HUES64 (cell line): Measurements from ENCODE around the gene BTD.

Experiments
- H3K27ac ChIP-seq: 2 replicates; pipeline ENCODE4 v1.7.0; 2013; ENCODE audit warnings: low read depth, low read length, inconsistent platforms
- H3K27me3 ChIP-seq: 2 replicates; pipeline ENCODE4 v1.6.1; 2013; ENCODE audit warnings: mild to moderate bottlenecking, low read length; ENCODE audit not compliant: insufficient read depth
- H3K36me3 ChIP-seq: 2 replicates; pipeline ENCODE4 v1.6.1; 2013; ENCODE audit warnings: mild to moderate bottlenecking, low read length; ENCODE audit not compliant: insufficient read depth
- H3K4me1 ChIP-seq: 2 replicates; pipeline ENCODE4 v1.6.1; 2013; ENCODE audit warnings: mild to moderate bottlenecking, low read length, moderate library complexity; ENCODE audit not compliant: insufficient read depth
- H3K4me3 ChIP-seq: 2 replicates; pipeline ENCODE4 v1.5.1; 2013; ENCODE audit warnings: mild to moderate bottlenecking, low read length, moderate library complexity
- H3K9ac ChIP-seq: 2 replicates; pipeline ENCODE4 v1.6.1; 2013; ENCODE audit warnings: mild to moderate bottlenecking, low read depth, low read length
- H3K9me3 ChIP-seq: 2 replicates; pipeline ENCODE4 v1.6.1; 2013; ENCODE audit warnings: low read depth, low read length; ENCODE audit not compliant: insufficient read depth
- WGBS: fragments of 150-250, 120-280 bp; methylation state at CpG from one replicate; pipeline ENCODE4 v1.1.7; 2013; ENCODE audit warnings: missing lambda C conversion rate; 5-methylcytosine and 5-hydroxymethylcytosine counted together

The BTD gene

DNA sequence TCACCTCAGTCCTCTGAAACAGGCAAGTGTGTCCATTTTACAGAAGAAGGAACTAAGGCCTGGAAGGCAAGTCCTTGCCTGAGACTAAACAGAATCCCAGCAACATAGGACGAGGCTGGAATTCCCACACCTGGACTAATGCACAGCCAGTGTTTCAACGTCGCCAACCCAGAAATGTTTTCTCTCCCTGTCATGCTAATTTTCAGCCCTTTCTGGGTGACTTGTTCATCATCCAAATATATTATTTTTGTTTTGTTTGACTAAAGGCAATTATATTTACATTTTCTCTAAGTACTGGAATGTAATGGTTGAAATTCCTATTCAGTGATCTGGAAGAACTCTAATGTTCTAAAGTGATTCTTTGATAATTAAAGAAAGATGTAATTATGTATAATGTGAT is 51.8 kb downstream of the BTD start:
- no peaks in the 10 kb centered on the region for H3K4me1 ChIP-seq
- WGBS: 97% methylated on average over 3 of the region's 3 CpGs
- H3K9ac ChIP-seq: no peak overlapping the region
- H3K36me3 ChIP-seq: no peaks in the 10 kb centered on the region
- H3K9me3 ChIP-seq: peaks cover 22% of the 10 kb centered on the region
- no peak overlapping the region for H3K4me3 ChIP-seq
- no peak overlapping the region for H3K27ac ChIP-seq
- no peaks in the 10 kb centered on the region for H3K27me3 ChIP-seq

GRCh38 chr3:15654127-15654526 is 52.6 kb downstream of the BTD start:
- Histone ChIP-seq H3K36me3 (no peaks in the 10 kb centered on the region), H3K4me1 (no peaks in the 10 kb centered on the region), H3K9ac (no peak overlapping the region), H3K9me3 (peaks cover 22% of the 10 kb centered on the region), H3K27ac (no peak overlapping the region), H3K27me3 (no peaks in the 10 kb centered on the region), H3K4me3 (no peak overlapping the region)

- Histone ChIP-seq H3K4me1 (no peaks in the 10 kb centered on the region), H3K9me3 (peaks cover 22% of the 10 kb centered on the region), H3K27ac (no peak overlapping the region), H3K4me3 (no peak overlapping the region), H3K27me3 (no peaks in the 10 kb centered on the region), H3K9ac (no peak overlapping the region), H3K36me3 (no peaks in the 10 kb centered on the region)
- 91% methylated on average over 8 of the region's 9 CpGs for WGBS
These were observed 53.3 kb downstream of the BTD start for GRCh38 chr3:15654891-15655290.

DNA sequence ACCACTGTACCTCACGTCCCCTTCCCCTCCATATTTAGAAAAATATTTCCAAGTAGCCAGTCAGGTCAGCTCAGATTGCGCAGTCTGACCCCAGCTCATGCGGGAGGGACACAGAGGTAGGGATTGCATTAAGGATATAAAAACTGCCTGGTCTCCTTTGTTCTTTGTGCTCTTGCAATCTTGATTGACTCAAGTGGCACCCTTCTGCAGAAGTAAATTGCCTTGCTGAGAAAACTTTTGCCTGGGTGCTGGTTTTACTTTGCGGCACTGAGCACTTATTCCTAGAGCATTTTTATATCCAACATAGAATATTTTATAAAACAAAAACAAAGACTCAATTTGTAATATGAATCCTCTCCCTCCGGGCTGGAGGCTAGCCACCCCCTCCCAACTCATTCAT is 54.8 kb downstream of the BTD start:
- Histone ChIP-seq H3K27me3 (no peaks in the 10 kb centered on the region), H3K36me3 (no peaks in the 10 kb centered on the region), H3K9me3 (peaks cover 22% of the 10 kb centered on the region), H3K9ac (no peak overlapping the region), H3K4me3 (no peak overlapping the region), H3K27ac (no peak overlapping the region), H3K4me1 (no peaks in the 10 kb centered on the region)
- 94% methylated on average over 4 of the region's 5 CpGs for WGBS

DNA sequence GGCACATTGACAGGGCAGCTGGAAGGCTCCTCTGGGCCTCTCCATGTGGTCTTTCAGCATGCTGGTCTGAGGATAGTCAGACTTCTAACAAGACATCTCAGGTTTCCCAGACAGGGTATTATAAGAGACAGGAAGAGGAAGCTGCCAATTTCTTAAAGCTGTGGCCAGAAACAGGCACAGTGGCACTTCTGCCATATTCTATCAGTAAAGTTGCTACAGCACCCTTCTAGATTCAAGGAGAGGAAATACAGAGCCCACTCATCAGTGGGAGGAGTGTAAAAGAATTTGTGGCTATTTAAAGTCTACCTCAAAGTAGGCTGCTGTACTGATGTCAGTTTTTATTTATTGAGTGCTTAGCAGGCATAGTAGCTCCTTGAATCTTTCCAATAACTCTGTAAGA is 55.5 kb downstream of the BTD start:
- H3K9me3 ChIP-seq: peaks cover 22% of the 10 kb centered on the region
- H3K4me3 ChIP-seq: no peak overlapping the region
- H3K9ac ChIP-seq: no peak overlapping the region
- no peaks in the 10 kb centered on the region for H3K27me3 ChIP-seq
- H3K27ac ChIP-seq: no peak overlapping the region
- no peaks in the 10 kb centered on the region for H3K36me3 ChIP-seq
- H3K4me1 ChIP-seq: no peaks in the 10 kb centered on the region

DNA sequence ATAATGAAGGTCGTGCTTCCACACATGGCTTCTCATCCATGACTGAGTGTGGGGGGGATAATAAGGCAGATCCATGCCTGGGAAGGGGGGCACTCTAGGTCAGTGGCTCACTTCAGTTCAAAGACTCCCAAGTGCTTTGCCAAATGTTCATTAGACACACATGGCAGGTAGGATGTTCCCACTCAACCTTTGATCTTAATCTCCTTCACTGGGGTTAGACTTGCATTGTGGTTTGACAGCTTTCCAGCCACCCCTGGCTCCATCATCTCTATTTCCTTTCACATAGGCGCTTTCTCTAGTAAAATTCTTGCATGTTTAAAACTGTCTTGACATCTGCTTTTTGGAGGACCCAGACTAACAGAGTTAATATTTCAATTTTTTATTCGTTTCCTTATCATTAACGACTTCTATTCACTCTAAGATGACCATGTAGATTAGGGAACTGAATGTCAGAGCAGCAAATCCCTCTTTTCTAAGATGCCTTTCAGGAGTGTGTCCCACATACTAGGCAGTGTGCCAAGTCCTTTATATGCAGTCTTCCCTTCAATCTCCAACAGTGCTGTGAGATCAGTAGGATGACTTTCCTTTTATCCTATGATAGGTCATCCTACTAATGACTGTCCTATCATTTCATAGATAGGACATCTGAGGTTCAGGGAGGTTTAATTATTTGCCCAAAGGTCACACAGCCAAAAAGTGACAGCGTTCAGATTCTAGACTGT is 57.9 kb downstream of the BTD start:
- no peak overlapping the region for H3K9ac ChIP-seq
- no peaks in the 10 kb centered on the region for H3K36me3 ChIP-seq
- no peaks in the 10 kb centered on the region for H3K4me1 ChIP-seq
- H3K27ac ChIP-seq: no peak overlapping the region
- H3K9me3 ChIP-seq: peaks cover 22% of the 10 kb centered on the region
- H3K27me3 ChIP-seq: no peaks in the 10 kb centered on the region
- no peak overlapping the region for H3K4me3 ChIP-seq
- 94% methylated on average over 5 of the region's 5 CpGs for WGBS

GRCh38 chr3:15660055-15660935 is 58.8 kb downstream of the BTD start:
- Histone ChIP-seq H3K4me1 (no peaks in the 10 kb centered on the region), H3K9ac (no peak overlapping the region), H3K4me3 (no peak overlapping the region), H3K27ac (no peak overlapping the region), H3K27me3 (no peaks in the 10 kb centered on the region), H3K36me3 (no peaks in the 10 kb centered on the region), H3K9me3 (peaks cover 22% of the 10 kb centered on the region)
- 86% methylated on average over 6 of the region's 7 CpGs for WGBS

DNA sequence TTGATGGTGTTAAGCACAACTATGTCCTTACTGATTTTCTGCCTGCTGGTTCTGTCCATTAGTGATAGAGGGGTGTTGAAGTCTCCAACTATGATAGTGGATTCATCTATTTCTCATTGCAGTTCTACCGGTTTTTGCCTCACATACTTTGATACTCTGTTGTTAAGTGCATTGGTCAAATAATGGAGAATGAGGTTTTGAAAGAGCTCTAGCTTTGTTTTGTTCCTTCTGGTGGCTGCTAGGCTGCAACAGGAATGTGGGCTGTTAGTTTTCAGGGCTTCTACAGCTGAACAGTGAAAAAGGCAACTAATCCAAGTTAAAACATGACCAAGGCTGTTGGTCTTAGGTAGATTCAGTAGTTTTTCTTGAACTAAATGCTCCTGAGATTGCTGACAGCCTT is 62.6 kb downstream of the BTD start:
- H3K4me1 ChIP-seq: peaks cover 10% of the 10 kb centered on the region; the same call in 1 of the 2 replicates
- no peak overlapping the region for H3K9ac ChIP-seq
- no peaks in the 10 kb centered on the region for H3K27me3 ChIP-seq
- H3K27ac ChIP-seq: no peak overlapping the region
- H3K4me3 ChIP-seq: no peak overlapping the region
- peaks cover 16% of the 10 kb centered on the region; the same call in 1 of the 2 replicates for H3K36me3 ChIP-seq
- 92% methylated on average over 1 of the region's 1 CpG for WGBS
- no peaks in the 10 kb centered on the region for H3K9me3 ChIP-seq

- Histone ChIP-seq H3K27ac (no peak overlapping the region), H3K9me3 (no peaks in the 10 kb centered on the region), H3K4me1 (peaks cover 15% of the 10 kb centered on the region; the same call in 1 of the 2 replicates), H3K36me3 (peaks cover 30% of the 10 kb centered on the region), H3K9ac (no peak overlapping the region), H3K4me3 (no peak overlapping the region), H3K27me3 (no peaks in the 10 kb centered on the region)
- 98% methylated on average over 5 of the region's 5 CpGs for WGBS
These were observed 64.1 kb downstream of the BTD start for GRCh38 chr3:15665510-15666150.

GRCh38 chr3:15666277-15666676 is 64.7 kb downstream of the BTD start:
- Histone ChIP-seq H3K9ac (no peak overlapping the region), H3K36me3 (peaks cover 37% of the 10 kb centered on the region), H3K9me3 (no peaks in the 10 kb centered on the region), H3K4me1 (peaks cover 15% of the 10 kb centered on the region; the same call in 1 of the 2 replicates), H3K4me3 (no peak overlapping the region), H3K27ac (no peak overlapping the region), H3K27me3 (no peaks in the 10 kb centered on the region)
- 97% methylated on average over 4 of the region's 5 CpGs for WGBS

DNA sequence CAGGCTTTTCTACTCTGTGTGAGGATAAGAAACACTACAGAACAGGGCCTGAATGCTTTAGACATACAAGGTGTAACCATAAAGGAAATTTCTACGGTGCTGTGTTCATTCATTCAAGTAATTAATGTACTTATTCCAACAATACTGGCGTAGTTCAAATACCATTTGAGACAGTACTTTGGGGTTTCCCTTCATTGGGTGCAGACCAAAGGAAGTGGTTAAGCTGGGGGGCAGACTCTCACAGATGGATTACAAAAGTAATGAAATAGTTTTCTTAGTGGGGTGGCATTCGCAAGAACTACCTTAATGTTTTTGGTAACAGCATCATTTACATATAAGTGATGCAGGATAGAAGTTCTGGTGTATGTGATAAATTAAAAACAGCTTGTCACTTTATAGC is 65.9 kb downstream of the BTD start:
- Histone ChIP-seq H3K9ac (no peak overlapping the region), H3K27ac (no peak overlapping the region), H3K4me1 (peaks cover 15% of the 10 kb centered on the region; the same call in 1 of the 2 replicates), H3K27me3 (no peaks in the 10 kb centered on the region), H3K36me3 (peaks cover 40% of the 10 kb centered on the region), H3K9me3 (no peaks in the 10 kb centered on the region), H3K4me3 (no peak overlapping the region)
- 100% methylated on average over 3 of the region's 3 CpGs for WGBS
